Measurements from ENCODE around the gene NPAS1. TPM values are rescaled to one million over a fixed set of nuclear protein-coding genes. Genes with fewer than 3 reads are reported as not detected.

NPAS1 gene
- total RNA-seq, 1 experiment from 2014 or later = 2.8 TPM

- no peaks in the 10 kb centered on the region for H3K27me3 ChIP-seq (replicated peaks; ENCODE audit: control insufficient read depth, insufficient read depth, low read length)
- H3K36me3 Mint-ChIP-seq (ENCODE audit: insufficient read depth, unreplicated experiment) = peaks cover 75% of the 10 kb centered on the region
- intact Hi-C loops (cut with micrococcal nuclease; ENCODE audit: unreplicated experiment) = no loop called here
- H3K27me3 Mint-ChIP-seq (ENCODE audit: insufficient read depth, unreplicated experiment) = no peaks in the 10 kb centered on the region
- H3K4me1 ChIP-seq = peaks cover 64% of the 10 kb centered on the region
- TF ChIP-seq, protein P1, sequence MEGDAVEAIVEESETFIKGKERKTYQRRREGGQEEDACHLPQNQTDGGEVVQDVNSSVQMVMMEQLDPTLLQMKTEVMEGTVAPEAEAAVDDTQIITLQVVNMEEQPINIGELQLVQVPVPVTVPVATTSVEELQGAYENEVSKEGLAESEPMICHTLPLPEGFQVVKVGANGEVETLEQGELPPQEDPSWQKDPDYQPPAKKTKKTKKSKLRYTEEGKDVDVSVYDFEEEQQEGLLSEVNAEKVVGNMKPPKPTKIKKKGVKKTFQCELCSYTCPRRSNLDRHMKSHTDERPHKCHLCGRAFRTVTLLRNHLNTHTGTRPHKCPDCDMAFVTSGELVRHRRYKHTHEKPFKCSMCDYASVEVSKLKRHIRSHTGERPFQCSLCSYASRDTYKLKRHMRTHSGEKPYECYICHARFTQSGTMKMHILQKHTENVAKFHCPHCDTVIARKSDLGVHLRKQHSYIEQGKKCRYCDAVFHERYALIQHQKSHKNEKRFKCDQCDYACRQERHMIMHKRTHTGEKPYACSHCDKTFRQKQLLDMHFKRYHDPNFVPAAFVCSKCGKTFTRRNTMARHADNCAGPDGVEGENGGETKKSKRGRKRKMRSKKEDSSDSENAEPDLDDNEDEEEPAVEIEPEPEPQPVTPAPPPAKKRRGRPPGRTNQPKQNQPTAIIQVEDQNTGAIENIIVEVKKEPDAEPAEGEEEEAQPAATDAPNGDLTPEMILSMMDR (IDR thresholded peaks at IDR 0.05; ENCODE audit: insufficient read depth in 1 of 2, low read depth in 1 of 2, low read length in 1 of 2, severe bottlenecking in 1 of 2, unreplicated experiment in 1 of 2) = no peak
- no peak overlapping the region for H3K4me3 ChIP-seq (ENCODE audit: low read depth, low read length)
- H3K4me1 Mint-ChIP-seq (ENCODE audit: low read depth, unreplicated experiment) = peaks cover 50% of the 10 kb centered on the region
- H3K4me3 Mint-ChIP-seq (ENCODE audit: unreplicated experiment) = peak overlapping the region; percentile 41
- CTCF ChIA-PET = interaction anchor here (0.8 to 3.3 kb wide), 4 partner anchors 15 to 31 kb away, joined by 3 to 20 read pairs (median 8); partner anchors contain the start of gene ZC3H4
- POLR2A ChIA-PET = interaction anchor here (1.1 to 3.2 kb wide), 3 partner anchors 12 to 18 kb away, joined by 4 to 75 read pairs (median 9); partner anchors contain the start of gene ZC3H4
- H3K9me3 ChIP-seq = no peaks in the 10 kb centered on the region
- BruUV-seq (replicated peaks) = no TSS peak
- peak; percentile 75 to 88 for DNase-seq
- H3K9me3 Mint-ChIP-seq (ENCODE audit: unreplicated experiment) = no peaks in the 10 kb centered on the region
- H3K36me3 ChIP-seq (ENCODE audit: control insufficient read depth, insufficient read depth, low read length) = peaks cover 2% of the 10 kb centered on the region
- peak overlapping the region; percentile 100 for H3K27ac Mint-ChIP-seq (ENCODE audit: unreplicated experiment)
Observed at GRCh38 chr19:47094557-47095475, 75.2 kb downstream of the NPAS1 start.

Other genes with a start within 250 kb of the NPAS1 start
- gene SLC1A5, start 231.2 kb upstream of the NPAS1 start, total RNA-seq (2022) = 497 and 512 TPM in 2 replicates
- 211 and 234 TPM in 2 replicates for gene AP2S1, start 169.0 kb upstream of the NPAS1 start, total RNA-seq (2022)
- 81.7 and 85.9 TPM in 2 replicates for gene ARHGAP35, start 158.8 kb upstream of the NPAS1 start, total RNA-seq (2022)
- gene TMEM160, start 28.8 kb downstream of the NPAS1 start, total RNA-seq (2022) = 86.5 and 91.7 TPM in 2 replicates
- gene ZC3H4, start 93.9 kb downstream of the NPAS1 start, total RNA-seq (2022) = 70.3 and 77.7 TPM in 2 replicates
- gene SAE1, start 111.0 kb downstream of the NPAS1 start, total RNA-seq (2022) = 238 and 251 TPM in 2 replicates
- gene BBC3, start 211.4 kb downstream of the NPAS1 start, total RNA-seq (2022) = 10.5 and 10.8 TPM in 2 replicates
- 43.1 and 44.3 TPM in 2 replicates for gene CCDC9, start 236.7 kb downstream of the NPAS1 start, total RNA-seq (2022)